Activated CD4-positive, alpha-beta T cell treated with anti-CD3 and anti-CD28 coated beads, Interleukin-2, amount 50 U/mL, for 4 hours (primary cell): ENCODE results near the gene GRK6.
"Not testable (repeated sequence)": the region's sequence is repeated elsewhere in the genome, so short reads cannot be mapped to it uniquely, and the experiment has no call there.

ENCODE experiments used
- DNase-seq, 2 experiments: peaks; one replicate each; pipeline ENCODE4 v3.0.0-alpha.2; 2020

The GRK6 gene

DNA sequence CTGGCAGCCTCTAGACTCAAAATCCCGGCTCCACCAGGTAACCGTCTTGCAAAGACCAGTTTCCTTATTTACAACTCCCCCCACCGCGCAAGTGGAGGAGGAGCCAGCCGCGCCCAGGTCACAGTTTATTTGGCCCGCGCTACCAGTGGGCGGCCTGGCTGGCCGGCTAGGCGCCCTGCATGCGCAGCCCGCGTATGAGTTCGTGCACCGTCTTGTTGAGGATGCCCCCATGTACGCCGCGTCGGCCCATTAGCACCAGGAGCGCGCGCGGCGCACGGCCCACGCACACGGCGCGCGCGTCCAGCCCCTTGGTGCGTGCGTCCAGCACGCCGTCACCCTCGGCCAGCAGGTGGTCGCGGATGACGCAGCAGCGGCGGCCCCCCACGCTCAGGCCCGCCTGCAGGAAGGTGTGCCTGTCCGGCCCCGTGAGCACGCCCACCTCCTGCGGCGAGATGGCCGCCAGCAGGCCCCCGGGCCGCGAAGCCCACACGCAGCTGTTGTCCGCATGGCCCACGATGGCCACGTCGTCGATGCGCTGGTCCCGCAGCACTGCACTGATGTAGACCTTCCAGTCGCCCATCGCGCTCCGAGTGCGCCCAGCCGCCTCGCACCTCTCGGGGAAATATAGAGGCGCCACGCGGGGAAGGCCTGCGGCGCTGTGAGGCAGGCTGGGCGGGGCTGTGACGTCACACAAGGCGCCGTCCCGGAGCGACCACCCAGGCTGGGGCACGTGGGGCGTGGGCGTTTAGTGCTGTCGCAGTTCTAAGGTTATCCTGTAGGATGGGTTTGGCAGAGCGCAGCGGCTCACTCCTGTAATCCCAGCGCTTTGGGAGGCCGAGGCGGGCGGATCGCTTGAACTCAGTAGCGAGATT, 26.2 kb upstream of the GRK6 start, which contains the start of gene PFN3:
Gene PFN3 (minus strand): TSS at position 665 of the 872 bp plus-strand sequence. CDS start 85 bp downstream, at position 580.
- no peak for DNase-seq

DNA sequence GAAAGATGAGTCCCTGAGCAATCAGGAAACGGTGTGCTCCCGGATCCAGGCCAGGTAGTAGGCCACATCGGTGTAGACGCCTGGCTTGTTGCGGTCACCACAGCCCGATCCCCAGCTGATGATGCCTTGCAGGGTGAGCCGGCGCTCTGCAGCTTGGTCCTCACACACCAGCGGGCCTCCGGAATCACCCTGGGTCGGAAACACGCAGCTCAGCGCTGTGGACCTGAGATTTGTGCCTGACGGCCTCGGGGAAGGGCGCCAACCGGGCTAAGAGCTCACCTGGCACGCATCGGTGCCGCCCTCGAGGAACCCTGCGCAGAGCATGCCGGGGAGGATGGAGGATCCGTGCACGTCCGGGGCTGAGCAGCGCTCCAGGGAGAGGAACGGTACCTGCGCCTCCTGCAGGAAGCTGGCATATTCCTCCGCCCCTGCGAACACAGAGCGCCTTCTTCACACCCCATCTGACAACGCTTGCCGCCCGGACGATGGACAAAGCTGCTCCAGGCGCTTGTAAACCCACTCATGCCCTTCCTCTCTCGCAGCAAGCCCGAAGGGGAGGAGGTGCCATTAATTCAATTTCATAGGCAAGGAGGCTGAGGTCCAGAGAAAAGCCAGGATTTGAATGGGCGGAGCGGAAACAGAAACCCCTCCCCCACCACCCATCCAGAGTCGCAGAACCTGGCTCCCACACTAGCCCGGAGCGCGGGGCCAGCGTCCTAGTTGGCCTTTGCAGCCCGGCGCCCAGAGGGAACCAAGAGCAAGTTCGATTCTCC, 24.0 kb upstream of the GRK6 start:
- DNase-seq, result peak; percentile 64 to 74

GRCh38 chr5:177403102-177403791, 23.2 kb upstream of the GRK6 start:
- peak; percentile 25 to 44 for DNase-seq

GRCh38 chr5:177403792-177404640, 22.5 kb upstream of the GRK6 start:
- peak; percentile 81 to 84 for DNase-seq

GRCh38 chr5:177404641-177405179, 21.8 kb upstream of the GRK6 start:
- DNase-seq, result no peak

DNA sequence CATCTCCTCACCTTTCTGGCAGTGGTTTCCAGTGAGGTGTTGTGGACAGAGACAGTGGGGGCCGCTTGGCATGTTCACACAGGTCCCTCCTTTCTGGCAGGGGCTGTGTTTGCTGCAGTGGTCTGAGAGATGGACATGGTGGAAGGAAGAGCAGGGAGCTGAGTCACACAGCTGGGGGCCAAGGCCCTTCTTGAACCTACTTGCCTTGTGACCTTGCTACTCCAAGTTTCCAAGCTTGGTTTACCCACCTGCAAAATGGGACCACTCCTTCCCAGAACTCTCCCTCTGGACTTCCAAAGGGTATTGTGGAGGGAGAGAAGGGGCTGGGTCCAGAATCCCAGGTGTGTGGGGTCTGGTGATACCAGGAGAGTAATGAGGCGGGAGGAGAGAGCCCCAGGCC, 21.2 kb upstream of the GRK6 start:
- no peak for DNase-seq

GRCh38 chr5:177405805-177406204, 20.7 kb upstream of the GRK6 start:
- DNase-seq, result no peak

GRCh38 chr5:177409043-177409801, 17.3 kb upstream of the GRK6 start, which contains the start of gene F12:
TSS of gene F12 (minus strand) at chr5:177409564. CDS start at chr5:177409527, 37 bp downstream.
- DNase-seq, result no peak

DNA sequence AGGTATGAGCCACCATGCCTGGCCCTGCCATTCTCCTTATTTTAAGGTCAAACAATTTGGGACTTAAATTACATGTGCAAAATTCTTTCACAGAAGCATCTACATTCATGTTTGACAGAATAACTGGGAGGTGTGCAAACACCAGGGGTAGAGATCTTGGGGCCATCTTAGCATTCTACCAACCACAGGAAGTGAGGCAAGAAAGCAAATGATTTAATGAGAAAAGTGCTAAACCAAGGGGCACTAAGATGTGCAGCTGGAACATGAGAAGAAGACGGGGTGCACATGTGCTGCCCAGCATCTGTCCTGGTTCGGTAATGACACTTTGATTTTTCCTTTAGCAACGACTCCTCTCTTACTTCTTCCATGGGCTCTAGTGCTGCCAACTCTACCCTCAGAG, 15.9 kb upstream of the GRK6 start:
- no peak for DNase-seq

DNA sequence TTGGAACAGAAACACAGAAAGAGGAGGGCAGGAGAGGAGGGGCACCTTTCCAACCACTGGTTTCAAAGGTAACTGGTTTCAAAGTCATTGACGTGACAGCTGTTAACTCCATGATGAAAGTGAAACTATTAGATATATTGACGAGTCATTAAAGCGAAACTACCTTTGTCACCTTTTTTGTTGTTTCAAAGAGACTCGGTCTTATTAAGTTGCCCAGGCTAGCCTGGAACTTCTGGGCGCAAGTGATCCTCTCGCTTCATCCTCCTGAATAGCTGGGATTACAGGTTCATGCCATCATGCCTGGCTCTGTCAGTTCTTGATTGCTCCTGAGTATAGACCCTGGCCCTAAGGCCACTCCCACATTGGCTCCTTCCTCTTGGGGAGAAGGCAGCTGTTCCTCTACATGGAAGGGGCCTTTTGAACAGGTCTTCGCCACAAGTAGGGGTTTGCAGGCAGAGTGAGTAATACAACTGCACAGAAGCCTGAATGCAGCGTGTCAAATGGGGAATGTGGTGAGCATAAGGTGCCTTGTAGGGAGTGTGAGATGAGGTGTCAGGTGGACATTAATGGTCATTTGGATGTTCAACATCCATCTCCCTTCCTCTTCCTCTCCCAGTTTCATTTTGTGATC, 13.8 kb upstream of the GRK6 start:
- no peak for DNase-seq

DNA sequence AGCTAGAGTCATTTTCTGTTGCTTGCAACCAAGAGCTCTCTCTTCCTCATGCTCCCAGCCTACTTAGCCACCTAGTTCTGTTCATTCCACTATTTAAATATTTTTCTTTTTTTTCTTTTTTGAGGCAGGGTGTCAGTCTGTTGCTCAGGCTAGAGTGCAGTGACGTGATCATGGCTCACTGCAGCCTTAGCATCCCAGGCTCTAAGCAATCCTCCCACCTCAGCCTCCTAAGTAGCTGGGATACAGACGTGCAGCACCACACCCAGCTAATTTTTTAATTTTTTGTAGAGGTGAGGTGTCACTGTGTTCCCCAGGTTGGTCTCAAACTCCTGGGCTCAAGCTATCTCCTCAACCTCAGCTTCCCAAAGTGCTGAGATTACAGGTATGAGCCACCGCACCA, 12.0 kb upstream of the GRK6 start:
- DNase-seq, result no peak

DNA sequence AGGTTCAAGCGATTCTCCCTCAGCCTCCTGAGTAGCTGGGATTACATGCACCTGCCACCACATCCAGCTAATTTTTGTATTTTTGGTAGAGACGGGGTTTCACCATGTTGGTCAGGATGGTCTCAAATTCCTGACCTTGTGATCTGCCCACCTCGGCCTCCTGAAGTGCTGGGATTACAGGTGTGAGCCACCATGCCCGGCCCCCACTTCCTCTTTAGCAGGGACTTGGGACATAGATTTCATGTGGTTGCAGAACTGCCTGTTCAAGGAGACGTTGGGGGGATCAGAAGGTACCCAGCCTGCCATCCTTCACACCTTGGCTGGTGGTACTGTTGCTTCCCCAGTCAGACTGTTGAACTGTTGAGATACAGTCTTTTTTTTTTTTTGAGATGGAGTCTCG, 9.4 kb upstream of the GRK6 start:
- not testable (repeated sequence) for DNase-seq

DNA sequence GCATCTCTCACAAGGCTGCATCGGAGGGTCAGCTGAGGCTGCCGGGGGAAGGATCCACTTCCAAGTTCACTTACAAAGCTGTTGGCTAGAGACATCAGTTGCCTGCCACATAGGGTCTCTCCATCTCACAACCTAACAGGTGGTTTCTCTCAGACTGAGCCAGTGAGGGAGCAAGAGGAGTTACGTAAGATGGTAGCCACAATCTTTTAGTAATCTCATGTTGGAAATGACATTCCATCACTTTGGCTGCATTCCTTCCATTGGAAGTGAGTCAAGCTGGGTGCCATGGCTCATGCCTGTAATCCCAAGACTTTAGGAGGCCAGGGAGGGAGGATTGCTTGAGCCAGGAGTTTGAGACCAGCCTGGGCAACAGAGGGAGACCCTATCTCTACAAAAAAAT, 7.4 kb upstream of the GRK6 start:
- DNase-seq, result no peak

- not testable (repeated sequence) for DNase-seq
These were observed 6.0 kb upstream of the GRK6 start for GRCh38 chr5:177420472-177420871.

DNA sequence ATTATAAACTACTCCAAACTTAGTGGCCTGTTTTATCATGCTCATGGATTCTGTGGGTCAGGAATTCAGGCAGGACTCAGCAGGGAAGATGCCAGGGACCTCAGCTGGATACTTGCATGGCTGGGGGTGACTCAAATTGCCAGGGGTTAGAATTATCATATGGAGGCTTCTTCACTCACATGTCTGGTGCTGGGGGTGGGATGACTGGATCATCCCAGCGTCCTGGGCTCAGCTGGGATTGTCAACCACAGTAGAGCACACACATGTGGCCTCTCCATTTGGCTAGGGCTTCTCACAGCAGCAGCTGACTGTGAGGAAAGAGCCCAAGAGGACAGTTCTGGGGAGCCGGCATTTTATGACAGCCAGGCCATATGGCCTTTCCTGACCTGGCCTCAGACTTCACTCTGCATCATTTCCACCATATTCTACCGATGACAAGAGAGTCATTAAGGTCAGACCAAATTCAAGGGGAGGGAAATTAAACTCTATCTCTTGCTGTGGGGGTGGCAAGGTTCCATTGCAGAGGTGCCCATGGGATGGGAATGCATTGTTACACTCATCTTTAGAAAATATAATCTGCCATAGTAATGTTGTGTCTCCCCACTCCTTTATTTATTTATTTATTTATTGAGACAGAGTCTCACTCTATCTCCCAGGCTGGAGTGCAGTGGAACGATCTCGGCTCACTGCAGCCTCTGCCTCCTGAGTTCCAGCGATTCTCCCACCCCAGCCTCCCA, 5.2 kb upstream of the GRK6 start:
- DNase-seq, result no peak

DNA sequence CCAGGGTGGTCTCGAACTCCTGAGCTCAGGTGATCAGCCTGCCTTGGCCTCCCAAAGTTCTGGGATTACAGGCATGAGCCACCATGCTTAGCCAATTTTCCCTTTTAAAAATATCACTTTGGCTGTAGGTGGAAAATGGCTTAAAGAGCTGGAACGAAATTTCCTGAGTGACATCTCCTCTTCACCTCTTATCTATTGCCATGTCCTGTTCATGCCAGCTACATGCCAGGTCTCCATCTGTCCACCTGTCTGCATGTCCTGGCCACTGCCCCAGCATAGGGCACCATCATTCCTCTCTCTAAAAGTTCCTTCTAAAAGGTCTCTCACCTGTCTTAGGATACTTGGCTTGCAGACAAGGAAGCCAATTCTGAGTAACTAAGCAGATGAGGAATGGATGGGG, 2.8 kb upstream of the GRK6 start:
- DNase-seq, result no peak

- DNase-seq, result no peak
These were observed 1.2 kb upstream of the GRK6 start for GRCh38 chr5:177425196-177425800.

- peak; percentile 100 for DNase-seq
These were observed 493 bp upstream of the GRK6 start for GRCh38 chr5:177425801-177426565.
